ENCODE results near the gene TMEM175.
"Not testable (repeated sequence)": the region's sequence is repeated elsewhere in the genome, so short reads cannot be mapped to it uniquely, and the experiment has no call there.

TMEM175 gene

DNA sequence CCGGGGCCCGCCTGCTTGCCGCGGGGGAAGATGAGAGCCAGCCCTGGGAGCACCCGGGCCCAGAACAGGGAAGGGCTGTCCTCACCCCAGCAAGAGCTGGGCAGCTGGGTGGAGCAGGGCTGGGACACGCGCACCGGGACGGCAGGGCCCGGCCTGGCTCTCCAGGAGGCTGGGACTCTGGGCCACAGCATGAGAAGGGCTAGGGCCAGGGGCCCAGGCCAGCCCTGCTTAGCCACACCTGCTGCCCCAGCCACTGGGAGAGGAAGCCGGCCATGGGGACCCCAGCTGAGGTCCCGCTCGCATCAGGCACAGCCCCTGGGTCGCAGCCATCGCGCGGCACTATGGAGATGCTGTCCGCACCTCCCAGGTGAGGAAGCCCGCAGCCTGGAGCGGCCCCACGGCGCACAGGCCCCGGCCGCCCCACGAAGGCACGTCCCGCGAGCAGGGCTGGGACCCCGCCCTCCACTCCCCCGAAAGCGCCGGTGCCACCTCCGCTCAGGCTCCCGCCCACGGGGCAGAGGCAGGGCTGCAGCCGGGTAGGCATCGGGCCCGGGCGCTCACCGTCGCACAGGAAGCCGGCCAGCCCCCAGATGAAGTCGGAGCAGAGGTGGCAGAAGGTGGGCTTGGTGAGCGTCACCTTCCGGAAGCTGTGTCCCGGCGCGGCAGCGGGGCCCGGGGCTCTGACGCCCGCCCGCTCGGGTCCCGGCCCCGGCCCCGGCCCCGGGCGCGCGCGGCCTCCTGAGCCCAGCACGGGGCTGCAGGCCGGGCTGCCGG is 40.6 kb downstream of the TMEM175 start:
- no peak for DNase-seq

DNA sequence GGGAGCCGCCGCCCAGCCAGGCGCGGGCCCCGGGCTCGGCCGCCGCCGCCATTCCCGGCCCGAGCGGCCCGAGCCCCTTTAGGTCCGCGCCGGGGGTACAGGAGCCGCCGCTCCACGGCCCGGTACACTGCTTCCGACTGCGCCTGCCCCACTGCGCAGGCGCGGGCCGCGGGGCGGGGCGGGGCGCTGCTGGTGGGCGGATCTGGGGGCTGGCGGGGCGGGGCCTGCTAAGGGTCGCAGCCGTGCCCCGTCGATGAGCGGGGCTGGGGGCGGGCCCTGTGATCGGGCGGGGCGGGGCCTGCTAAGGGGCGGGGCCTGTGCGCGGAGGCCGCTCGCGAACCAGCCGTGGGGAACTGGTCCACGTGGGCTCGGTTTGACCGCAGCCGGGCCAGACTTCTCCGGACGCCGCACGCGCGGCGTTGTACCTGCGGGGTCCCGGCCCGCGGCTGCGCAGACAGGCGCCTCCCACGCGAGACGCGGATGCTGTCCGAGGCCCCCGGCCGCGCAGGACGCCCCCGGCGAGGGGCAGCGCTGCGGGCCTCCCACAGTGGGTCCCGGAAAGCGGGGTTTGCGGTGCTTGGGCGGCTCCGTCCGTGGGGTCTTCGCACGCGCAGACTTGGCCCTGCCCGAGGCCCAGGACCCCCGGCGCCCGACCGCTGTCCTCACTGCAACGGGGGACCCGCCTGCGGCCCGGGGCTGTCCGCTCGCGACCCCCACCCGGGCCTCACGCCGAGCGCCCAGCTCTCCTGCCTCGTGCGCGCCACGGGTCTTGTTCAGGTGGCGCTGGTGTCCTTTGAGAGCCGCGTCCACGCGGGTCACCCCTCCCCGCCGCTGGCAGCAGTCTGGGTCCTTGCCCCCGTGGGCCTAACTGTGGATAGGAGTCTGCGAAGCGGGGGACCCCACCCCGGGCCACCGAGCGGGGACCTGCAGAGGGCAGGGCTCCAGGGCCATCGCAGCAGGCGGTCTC is 41.5 kb downstream of the TMEM175 start, which contains the start of gene DGKQ:
Gene DGKQ, minus strand, starts transcription at position 139 of the 967 bp plus-strand sequence. Its CDS starts 87 bp downstream, at position 52.
- DNase-seq, result peak; percentile 12

DNA sequence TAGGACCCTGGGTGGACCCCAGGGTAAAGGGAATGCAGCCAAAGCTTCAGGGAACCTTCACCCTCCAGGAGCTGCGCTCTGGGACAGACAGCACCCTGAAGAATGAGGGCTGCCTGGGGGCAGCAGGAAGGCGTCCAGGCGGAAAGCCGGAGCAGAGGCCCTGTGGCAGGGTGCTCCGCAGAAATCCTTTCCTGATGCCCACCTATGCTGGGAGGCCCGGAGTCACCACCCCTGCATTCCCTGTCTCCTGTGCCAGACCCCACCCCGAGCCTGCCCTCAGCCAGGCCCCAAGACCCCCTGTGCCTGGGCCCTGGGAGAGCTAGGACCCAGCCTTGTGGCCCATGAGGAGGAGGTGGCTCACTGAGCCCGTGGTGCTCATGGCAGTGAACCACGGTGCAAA is 42.4 kb downstream of the TMEM175 start:
- DNase-seq, result no peak

DNA sequence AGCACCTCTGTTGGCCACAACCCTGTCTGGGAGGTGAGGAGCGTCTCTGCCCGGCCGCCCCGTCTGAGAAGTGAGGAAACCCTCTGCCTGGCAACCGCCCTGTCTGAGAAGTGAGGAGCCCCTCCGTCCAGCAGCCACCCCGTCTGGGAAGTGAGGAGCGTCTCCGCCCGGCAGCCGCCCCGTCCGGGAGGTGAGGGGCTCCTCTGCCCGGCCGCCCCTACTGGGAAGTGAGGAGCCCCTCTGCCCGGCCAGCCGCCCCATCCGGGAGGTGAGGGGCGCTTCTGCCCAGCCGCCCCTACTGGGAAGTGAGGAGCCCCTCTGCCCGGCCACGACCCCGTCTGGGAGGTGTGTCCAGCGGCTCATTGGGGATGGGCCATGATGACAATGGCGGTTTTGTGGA is 43.8 kb downstream of the TMEM175 start:
- not testable (repeated sequence) for DNase-seq

DNA sequence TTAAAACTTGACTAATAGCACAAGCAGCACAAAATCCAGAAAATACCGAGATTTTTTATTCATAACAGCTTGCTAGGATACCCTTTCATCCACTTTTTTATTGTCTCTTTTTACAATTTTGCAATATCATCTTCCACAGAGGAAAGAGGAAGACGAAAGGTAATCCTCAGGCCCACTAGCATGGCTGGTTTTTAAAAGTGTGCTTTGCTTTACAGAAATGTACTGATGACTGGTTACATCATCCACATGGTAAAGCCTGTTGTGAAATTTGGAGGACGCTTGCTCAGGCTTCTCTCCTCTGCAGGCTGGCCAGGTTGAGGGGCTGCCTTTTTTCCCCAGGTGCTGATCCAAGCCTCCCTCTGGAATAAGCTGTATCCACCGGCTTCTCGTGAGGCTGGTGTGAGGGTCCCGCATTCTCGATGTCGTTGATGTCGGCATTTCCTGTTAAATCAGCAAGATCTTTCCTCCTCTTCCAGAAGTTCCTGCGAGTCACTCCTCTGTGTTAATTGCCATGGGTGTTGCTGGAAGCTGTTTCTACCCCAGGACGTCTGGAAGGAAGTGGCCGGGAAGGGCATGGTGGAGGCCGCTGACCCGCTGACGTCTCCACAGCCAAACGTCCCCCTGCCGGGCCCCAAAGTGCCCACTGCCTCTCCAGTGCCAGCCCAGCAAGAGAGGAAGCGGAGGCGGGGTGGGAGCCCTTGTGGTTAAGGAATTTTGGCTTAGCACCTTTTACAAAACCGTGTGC is 46.9 kb downstream of the TMEM175 start:
- no peak for DNase-seq

DNA sequence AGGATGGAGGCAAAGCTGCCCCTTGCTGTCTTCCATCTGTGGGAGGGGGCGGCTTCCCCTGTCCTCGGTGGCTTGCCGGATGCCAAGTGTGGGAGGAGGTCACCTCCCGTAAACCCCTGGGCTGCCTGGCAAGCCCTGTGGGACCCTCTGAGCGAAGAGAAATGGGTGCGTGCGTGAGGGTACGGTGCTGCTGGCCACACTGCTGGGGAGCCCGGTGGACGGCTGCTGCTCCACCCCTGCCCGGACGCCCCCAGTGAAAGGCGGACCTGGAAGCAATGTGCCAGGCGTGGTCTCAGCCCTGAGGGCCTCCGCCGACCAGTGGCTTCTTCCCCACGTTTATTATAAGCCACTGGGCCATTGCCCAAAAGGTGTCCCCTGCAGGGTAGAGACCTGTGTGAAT is 50.0 kb downstream of the TMEM175 start:
- DNase-seq, result no peak

DNA sequence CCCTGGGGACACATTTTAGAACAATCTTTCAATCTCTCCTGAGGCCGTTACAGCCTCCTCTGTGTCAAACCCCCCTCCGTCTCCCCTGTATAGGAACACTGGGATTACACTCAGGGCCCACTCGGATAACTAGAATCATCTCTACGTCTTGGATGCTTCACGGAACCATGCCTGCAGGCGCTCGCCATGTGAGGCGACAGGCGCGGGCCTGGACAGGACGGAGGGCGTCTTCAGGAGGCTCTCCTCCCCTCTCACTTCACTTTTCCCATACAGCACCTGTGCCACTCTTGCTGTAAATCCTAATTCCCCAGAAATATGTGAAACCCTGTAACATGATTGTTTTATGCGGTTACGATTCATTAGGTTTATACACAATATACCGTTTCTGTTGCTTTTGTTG is 50.6 kb downstream of the TMEM175 start:
- DNase-seq, result no peak

DNA sequence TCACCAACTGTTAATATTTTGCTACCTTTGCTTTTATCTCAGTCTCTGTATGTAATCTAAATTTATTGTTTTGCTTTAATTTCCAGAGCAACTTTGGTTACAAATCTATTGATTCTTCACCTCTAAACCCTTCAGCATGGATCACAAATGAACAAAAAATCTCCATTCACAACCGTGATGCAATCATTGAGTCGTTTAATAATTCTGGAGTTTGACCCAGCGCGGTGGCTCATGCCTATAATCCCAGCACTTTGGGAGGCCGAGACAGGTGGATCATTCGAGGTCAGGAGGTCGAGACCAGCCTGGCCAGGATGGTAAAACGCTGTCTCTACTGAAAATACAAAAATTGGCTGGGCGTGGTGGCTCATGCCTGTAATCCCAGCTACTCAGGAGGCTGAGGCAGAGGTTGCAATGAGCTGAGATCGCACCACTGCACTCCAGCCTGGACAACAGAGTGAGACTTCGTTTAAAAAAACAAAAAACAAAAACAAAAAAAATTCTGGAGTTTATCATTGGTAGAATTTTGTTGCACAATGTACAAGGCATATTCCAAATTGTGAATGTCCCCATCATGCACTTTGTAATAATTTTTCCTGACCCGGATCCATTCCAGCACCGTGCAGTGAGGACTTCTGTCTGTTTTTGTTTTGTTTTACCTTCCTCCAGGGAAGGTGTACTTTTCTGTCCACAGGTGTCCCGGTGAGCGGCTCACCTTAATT is 52.2 kb downstream of the TMEM175 start:
- no peak for DNase-seq

DNA sequence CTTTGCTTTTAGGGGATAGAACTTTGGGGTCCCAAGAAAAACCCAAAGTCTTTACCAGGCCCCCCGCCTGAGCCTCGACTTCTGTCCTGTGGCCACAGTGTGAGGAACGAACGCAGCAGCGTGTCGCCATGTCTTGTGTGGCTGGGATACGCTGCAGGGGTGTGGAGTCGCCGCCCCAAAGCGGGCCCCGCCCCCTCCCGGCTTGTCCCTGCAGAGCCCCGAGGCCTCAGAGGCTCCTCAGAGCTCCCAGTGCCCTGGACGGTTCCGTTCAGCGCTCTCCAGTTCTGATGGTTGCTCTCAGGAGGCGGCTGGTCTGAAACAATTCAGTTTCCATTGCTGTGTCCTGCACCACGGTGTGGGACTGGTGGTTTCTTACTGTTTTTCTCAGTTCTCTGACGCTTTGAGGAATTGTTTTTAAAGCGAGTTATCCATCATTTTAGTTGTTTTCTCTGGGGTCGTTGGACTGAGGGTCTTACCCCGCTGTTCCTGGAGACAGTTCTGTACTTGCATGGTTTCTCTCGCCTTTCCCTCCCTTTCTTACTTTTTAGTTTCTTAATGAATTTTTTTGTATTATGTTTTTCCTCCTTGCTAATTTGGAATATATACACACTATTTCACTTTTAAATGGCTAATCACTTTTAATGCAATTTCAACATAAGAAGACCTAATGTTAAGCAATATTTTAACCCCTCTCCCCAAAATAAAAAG is 53.0 kb downstream of the TMEM175 start:
- DNase-seq, result no peak

DNA sequence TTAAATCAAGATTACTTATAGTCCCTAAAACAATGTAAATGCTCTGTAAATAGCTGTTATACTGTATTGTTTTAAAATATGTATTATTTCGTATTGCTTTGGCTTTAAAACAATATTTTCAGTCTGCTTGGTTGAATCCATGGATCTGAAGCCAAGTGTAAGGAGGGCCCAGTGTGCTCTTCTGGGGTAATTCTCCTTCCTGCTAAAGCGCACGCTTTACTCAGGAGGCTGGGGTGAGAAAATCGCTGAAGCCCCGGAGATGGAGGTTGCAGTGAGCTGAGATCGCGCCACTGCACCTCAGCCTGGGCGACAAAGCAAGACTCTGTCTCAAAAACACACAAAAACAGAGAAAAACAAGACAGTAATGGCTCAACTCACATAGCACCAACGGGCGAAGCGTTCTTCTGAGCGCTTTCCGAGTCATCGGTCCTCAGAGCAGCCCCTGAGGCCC is 54.2 kb downstream of the TMEM175 start:
- peak; percentile 14 for DNase-seq

DNA sequence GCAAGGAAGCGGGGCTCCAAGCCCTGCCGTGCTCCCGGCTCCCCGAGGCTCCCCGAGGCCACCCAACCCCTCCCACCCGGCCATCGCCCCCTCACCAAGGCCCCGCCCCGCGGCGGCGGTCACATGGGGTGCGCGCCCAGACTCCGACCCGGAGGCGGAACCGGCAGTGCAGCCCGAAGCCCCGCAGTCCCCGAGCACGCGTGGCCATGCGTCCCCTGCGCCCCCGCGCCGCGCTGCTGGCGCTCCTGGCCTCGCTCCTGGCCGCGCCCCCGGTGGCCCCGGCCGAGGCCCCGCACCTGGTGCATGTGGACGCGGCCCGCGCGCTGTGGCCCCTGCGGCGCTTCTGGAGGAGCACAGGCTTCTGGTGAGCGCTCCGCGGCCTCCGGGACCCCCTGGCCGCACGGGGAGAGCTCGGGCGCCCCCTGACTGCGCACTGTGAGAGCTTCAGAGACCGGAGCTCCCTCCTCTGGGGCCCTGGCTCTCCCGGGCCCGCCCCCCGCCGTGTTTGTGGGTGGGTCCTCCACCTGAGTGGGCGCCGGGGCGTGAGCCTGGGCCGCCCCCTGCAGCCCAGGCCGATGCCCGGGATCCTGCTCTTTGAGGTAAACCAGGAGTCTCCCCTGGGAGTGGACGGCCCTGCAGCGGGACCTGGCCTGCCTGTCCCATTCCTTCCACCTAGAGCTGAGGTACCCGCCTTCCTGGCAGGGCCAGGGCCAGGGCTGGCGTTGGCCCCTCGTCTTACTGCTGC is 54.8 kb downstream of the TMEM175 start, which contains the start of gene IDUA:
Gene IDUA, plus strand, starts transcription at position 166 of the 745 bp plus-strand sequence. Its CDS starts 41 bp downstream, at position 207.
- peak; percentile 37 for DNase-seq

DNA sequence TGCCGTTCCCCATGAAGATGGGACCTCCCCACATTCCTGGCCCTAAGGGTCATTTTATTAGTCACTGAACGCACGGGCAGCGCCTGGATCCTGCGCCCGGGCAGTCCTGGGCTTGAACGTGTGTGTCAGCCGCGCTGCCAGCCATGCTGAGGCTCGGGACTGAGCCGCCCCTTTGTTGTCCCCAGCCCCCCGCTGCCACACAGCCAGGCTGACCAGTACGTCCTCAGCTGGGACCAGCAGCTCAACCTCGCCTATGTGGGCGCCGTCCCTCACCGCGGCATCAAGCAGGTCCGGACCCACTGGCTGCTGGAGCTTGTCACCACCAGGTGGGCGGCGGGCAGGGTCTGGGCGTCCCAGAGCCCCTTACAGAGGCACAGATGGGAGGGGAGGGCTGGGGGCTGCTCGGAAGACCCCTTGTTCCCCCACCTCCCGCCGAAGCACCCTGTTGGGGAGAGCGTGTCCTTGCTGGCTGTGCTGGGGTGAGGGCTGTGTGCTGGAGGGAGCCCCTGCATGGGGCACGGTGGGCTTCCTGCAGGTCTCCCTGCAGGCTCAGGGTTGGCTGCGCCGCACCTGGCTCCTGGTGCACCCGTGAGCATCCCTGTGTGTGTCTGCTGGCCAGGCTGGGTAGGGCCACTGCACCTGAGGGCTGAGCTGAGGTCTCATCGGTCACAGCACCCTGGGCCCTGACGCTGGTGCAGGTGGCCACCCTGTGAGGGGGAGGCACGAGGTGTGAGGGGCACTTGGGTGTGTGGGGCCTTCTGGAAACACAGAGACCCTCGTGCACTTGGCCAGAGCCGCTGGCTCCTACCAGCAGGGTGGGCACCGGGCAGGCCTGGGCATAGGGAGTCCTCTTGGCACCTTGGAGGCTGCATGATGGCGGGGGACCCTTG is 55.6 kb downstream of the TMEM175 start:
- DNase-seq, result no peak

DNA sequence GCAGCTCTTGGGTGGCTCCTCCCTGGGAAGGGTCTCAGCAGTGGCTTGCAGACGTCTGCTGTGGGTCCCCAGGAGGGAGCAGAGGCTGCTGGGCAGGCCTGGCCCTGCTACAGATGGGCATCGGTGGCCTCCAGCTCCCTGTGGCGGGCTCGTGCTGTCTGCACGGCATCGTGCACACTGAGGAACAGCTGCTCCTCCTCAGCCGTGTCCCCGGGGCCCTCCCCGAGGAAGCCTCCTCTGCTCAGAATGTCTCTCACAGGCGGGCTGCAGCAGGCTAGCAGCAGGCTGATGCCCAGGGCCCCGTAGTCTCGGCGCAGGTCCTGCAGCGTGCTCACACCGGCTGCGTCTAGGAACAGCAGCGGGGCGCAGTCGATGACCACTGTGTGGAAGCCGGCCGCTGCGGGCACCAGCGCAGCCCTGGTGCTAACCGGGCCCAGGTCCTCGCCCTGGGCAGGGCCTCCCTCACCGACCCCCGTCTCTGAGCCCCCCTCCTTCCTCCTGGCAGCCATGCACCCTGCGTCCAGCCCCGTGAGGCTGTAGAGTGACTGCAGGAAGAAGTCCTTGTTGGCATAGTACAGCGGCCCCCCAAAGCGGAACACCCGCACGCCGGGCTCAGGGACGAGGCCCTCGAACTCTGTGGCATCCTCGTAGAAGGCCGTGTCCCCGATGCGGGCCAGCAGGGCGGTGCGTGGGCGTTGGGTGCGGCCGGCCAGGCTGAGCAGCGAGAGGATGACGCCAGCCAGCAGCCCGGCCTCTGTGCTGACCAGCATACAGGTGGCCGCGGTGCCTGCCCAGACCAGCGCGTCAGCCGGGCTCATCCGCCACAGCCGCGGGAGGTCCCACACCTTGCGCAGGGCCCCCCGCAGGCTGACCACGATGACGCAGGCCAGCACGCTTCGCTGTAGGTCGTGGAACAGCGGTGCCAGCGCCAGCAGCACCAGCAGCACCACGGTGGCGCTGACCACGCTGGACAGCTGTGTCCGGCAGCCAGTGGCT is 56.8 kb downstream of the TMEM175 start:
- no peak for DNase-seq

DNA sequence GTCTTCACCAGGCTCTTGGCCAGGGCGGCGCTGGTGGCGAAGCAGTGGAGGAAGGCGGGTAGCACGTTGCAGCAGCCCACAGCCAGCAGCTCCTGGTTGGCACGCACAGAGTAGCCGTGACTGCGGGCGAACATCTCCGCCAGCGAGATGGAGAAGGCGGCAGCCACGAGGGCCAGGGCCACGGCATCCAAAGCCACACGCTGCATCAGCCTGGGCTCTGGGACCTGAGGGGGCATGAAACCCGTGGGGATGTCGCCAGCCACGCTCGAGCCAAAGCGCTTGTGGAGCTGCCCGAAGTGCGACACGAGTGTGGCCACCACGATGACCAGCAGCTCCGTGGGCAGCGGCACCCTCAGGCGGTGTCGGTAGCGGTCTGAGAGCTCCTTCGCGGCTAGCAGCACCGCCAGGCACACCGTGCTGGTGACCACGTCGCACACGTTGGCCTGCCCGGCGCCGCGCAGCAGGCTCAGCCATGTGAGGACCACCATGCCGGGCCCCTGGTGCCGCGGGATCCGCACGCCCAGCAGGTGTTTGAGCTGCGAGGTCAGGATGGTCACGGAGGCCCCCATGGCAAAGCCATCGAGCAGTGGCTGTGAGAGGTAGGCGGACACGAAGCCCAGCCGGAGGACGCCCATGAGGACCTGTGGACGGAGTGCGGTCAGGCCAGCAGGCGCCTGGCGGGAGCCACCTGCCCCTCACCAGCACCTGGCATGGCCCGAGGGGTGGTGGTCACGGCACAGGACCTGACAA is 57.6 kb downstream of the TMEM175 start:
- DNase-seq, result no peak

DNA sequence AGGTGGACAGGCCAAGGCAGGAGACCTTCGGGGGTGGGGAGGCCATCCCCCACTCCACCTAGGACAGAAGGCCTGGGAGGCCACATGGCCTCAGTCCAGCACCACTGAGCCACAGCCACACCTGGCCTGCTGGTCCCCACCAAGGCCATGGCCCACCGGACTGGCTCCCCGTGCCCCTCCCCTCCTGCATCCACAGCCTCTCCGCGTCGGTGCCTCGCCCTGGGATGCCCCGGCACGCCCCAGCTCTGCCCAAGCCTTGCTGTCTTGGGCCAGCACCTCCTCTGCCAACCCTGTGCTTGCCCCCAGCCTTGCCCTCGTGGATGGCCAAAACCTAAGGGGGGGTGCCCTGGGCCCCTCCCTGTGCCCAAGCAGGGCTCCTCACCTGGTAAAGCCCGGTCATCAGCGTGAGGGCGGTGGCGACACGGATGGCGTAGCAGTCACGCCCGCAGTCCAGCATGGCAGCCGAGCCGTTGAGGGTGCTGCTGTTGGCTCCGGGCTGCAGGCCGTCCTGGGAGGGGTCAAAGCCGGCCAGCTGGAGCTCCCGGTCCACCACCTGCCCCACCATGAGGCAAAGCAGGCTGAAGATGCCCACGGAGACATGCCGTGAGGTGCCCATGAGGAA is 58.6 kb downstream of the TMEM175 start:
- no peak for DNase-seq

DNA sequence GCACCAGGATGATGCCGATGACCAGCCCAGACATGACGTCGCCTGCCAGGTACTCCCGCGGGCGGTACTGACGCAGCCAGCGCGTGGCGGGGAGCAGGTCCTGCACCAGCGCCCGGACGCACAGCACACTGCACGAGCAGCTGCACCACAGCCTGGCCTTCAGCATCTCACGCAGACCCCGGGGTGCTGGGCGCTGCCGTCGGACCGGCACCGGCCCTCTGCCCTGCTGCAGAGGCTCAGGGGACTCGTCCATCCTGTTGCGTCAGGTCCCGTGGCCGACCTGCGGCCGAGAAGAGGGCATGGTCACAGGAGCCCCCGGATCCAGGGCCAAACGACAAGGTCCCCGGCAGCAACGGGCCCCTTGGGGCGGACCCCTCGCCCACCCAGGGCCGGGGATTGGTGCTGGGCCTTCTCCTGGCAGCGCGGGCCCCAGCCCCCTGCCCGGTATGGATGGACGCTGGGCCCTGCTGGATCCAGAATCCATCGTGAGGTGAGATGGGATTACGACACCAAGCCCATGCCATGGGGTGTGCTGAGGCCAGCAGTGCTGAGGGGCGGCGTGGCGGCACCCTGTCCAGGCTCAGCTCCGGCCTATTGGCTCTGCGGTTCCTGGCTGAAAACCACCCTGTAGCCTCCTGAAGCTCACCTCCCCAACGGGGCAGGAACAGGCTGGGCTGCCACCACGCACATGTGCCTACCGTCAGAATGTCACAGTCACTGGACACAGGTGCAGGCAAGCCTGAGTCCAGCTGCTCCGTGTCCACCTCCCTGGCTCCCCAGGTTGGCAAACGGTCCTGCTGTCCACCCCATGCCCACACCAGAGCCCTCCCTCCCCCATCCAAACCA is 59.4 kb downstream of the TMEM175 start:
- DNase-seq, result no peak
